GM12878 (cell line): Measurements from ENCODE around the gene ZNF804B. TPM values are rescaled to one million over a fixed set of nuclear protein-coding genes. Genes with fewer than 3 reads are reported as not detected.

ENCODE experiments used
- ATAC-seq: fragments of 200-7000 bp; cut with Tn5 transposase; 3 replicates; pipeline ENCODE4 v1.9.1; 2020; ENCODE audit warnings: mild to moderate bottlenecking, moderate library complexity
- BruUV-seq: library from RNA; stranded (reverse); fragments of 400-500 nt; replicated peaks from 2 replicates; lab custom pipeline; 2021; lab: Mats Ljungman, UMichigan
- CTCF ChIA-PET: fragments of 300-600 bp; sonication (Branson Sonifier 250); formaldehyde crosslinking; extraction: SDS; loops from one replicate; lab custom pipeline; 2021; ENCODE audit warnings: inconsistent platforms; lab: Yijun Ruan, JAX
- POLR2A ChIA-PET: fragments of 350-600 bp; formaldehyde crosslinking; extraction: SDS; loops from one replicate; lab custom pipeline; 2021; ENCODE audit warnings: inconsistent platforms; lab: Charles Lee
- RAD21 ChIA-PET: fragments of 300-600 bp; sonication (Branson Sonifier 250); formaldehyde crosslinking; loops from one replicate; lab custom pipeline; 2023; ENCODE audit warnings: antibody characterized with exemption; ENCODE audit not compliant: unreplicated experiment; lab: Charles Lee
- SMC1A ChIA-PET: fragments of 300-600 bp; sonication (Branson Sonifier 250); formaldehyde crosslinking; loops from one replicate; lab custom pipeline; 2023; ENCODE audit not compliant: unreplicated experiment, uncharacterized antibody; lab: Charles Lee
- DNase-seq: peaks from one replicate; pipeline ENCODE4 v3.0.0-alpha.2; 2011; ENCODE audit warnings: low read depth, low spot score
- FAIRE-seq: peaks from 3 replicates; lab custom pipeline; 2011; peaks lifted over from hg19 to GRCh38; lab: Jason Lieb, UNC
- H2AFZ ChIP-seq: 2 replicates; pipeline ENCODE4 v1.6.0; 2011; ENCODE audit warnings: low read depth, low read length, control low read depth; ENCODE audit not compliant: control insufficient read depth
- H3K27ac ChIP-seq: 2 replicates; pipeline ENCODE4 v1.5.1; 2011; ENCODE audit warnings: control low read depth; ENCODE audit not compliant: control insufficient read depth, insufficient read depth
- H3K27me3 ChIP-seq, 2 experiments: replicated peaks in 1 of 2; 2 replicates each; pipeline versions ENCODE4 v1.6.0 to v1.6.1; 2011; ENCODE audit warnings: low read length in 1 of 2; ENCODE audit not compliant: control insufficient read depth in 2 of 2, insufficient read depth in 2 of 2
- H3K36me3 ChIP-seq, 2 experiments: 2 replicates each; pipeline ENCODE4 v1.5.1; 2011; ENCODE audit warnings: low read length in 1 of 2; ENCODE audit not compliant: control insufficient read depth in 2 of 2, insufficient read depth in 2 of 2
- H3K4me1 ChIP-seq: 2 replicates; pipeline ENCODE4 v1.6.1; 2011; ENCODE audit warnings: mild to moderate bottlenecking, low read length, moderate library complexity, mixed read lengths; ENCODE audit not compliant: control insufficient read depth, insufficient read depth
- H3K4me2 ChIP-seq: 2 replicates; pipeline ENCODE4 v1.6.0; 2011; ENCODE audit warnings: control low read depth; ENCODE audit not compliant: control insufficient read depth, insufficient read depth
- H3K4me3 ChIP-seq: fragments of 200-600 bp; sonication (generic); 2 replicates; pipeline ENCODE4 v1.5.1; 2016
- H3K79me2 ChIP-seq: 2 replicates; pipeline ENCODE4 v1.6.0; 2011; ENCODE audit warnings: low read length; ENCODE audit not compliant: control insufficient read depth, insufficient read depth
- H3K9ac ChIP-seq: 2 replicates; pipeline ENCODE4 v1.8.0; 2011; ENCODE audit warnings: low read length, control low read depth, mixed read lengths; ENCODE audit not compliant: control insufficient read depth, insufficient read depth
- H3K9me3 ChIP-seq: replicated peaks from 3 replicates; pipeline ENCODE4 v1.5.1; 2011; ENCODE audit warnings: mild to moderate bottlenecking, low read length; ENCODE audit not compliant: control insufficient read depth, insufficient read depth
- H4K20me1 ChIP-seq: 2 replicates; pipeline ENCODE4 v1.6.0; 2011; ENCODE audit not compliant: control insufficient read depth, insufficient read depth
- ATF7 ChIP-seq: fragments of 450-650 bp; IDR thresholded peaks from 2 replicates; pipeline ENCODE4 v1.6.1; 2016; ENCODE audit warnings: low read depth, mild to moderate bottlenecking
- FOXM1 ChIP-seq: IDR thresholded peaks from 2 replicates; pipeline ENCODE4 v1.6.1; 2012; ENCODE audit warnings: low read depth, mild to moderate bottlenecking, inconsistent platforms, low read length, moderate library complexity
- JUNB ChIP-seq: IDR thresholded peaks from 2 replicates; pipeline ENCODE4 v1.6.1; 2016; ENCODE audit warnings: antibody characterized with exemption, mild to moderate bottlenecking
- NBN ChIP-seq: fragments of 450-650 bp; IDR thresholded peaks from 2 replicates; pipeline ENCODE4 v1.6.1; 2016
- RELB ChIP-seq: fragments of 450-650 bp; IDR thresholded peaks from 2 replicates; pipeline ENCODE4 v1.6.1; 2017; ENCODE audit warnings: low read depth, mild to moderate bottlenecking, moderate library complexity
- SUPT20H ChIP-seq: IDR thresholded peaks from 2 replicates; pipeline ENCODE4 v1.6.1; 2011; ENCODE audit warnings: low read depth, mild to moderate bottlenecking, low read length, moderate library complexity, borderline replicate concordance; ENCODE audit not compliant: control insufficient read depth
- WRNIP1 ChIP-seq: IDR thresholded peaks from 2 replicates; pipeline ENCODE4 v1.6.1; 2011; ENCODE audit warnings: low read depth, low read length, improper control_type of control experiment, borderline replicate concordance
- YY1 ChIP-seq: IDR thresholded peaks from 2 replicates; pipeline ENCODE4 v1.6.1; 2011; ENCODE audit warnings: low read depth, mild to moderate bottlenecking, low read length
- ZNF207 ChIP-seq: fragments of 450-650 bp; IDR thresholded peaks from 2 replicates; pipeline ENCODE4 v1.6.1; 2014; ENCODE audit warnings: antibody characterized with exemption, mild to moderate bottlenecking, borderline replicate concordance
- ZNF622 ChIP-seq: fragments of 450-650 bp; IDR thresholded peaks from 2 replicates; pipeline ENCODE4 v1.6.1; 2017; ENCODE audit warnings: mild to moderate bottlenecking, inconsistent platforms
- WGBS: methylation state at CpG from one replicate; pipeline ENCODE4 v1.1.6; 2016; ENCODE audit warnings: low lambda C conversion rate; ENCODE audit not compliant: insufficient replicate concordance, insufficient coverage; ENCODE audit errors: missing lambda C conversion rate; 5-methylcytosine and 5-hydroxymethylcytosine counted together
- in situ Hi-C: fragments of 300-500 bp; cut with MboI; formaldehyde crosslinking; loops from 9 replicates; pipeline ENCODE4 v1.14.3; 2018; ENCODE audit warnings: mixed read lengths
- intact Hi-C: fragments of 100-400 bp; cut with micrococcal nuclease; formaldehyde crosslinking; loops from one replicate; pipeline ENCODE4 v1.14.2; 2022; ENCODE audit not compliant: unreplicated experiment
- polyA plus RNA-seq, 11 experiments: library from polyadenylated mRNA; depleted of rRNA in 4 of 11; unstranded in 6 of 11; stranded (reverse) in 5 of 11; fragments of >200 nt; fragmentation: Nextera tagmentation in 4 of 11; fragmentation: Illumina TruSeq in 1 of 11; extraction: Ambion mirVana in 4 of 11; extraction: Trizol in 1 of 11; gene quantifications; 1 replicate in 1 of 11; 2 replicates in 10 of 11; pipeline versions ENCODE4 v1.2.1 to v1.2.3, GENCODE V29; 2011 to 2016; ENCODE audit warnings: inconsistent platforms in 2 of 11, missing spikeins in 2 of 11, low read depth in 1 of 11
- total RNA-seq, 4 experiments: library from RNA; depleted of rRNA in 3 of 4; stranded (reverse); fragments of >200 nt in 3 of 4; fragmentation: Illumina TruSeq in 1 of 4; extraction: Trizol in 1 of 4; gene quantifications; 2 replicates each; pipeline versions ENCODE4 v1.2.1 to v1.2.3, GENCODE V29; 2013 to 2021

Gene ZNF804B
- total and polyA plus RNA-seq, 10 of the 15 experiments (the other 5 are each of a cell fraction or from before 2014, with no cell fraction given) = not detected

GRCh38 chr7:88735920-88736319 lies 23.6 kb upstream of the ZNF804B start:
- Histone ChIP-seq H3K27ac (no peak overlapping the region), H3K36me3 (no peaks in the 10 kb centered on the region), H4K20me1 (no peaks in the 10 kb centered on the region), H3K79me2 (no peaks in the 10 kb centered on the region), H3K9ac (no peak overlapping the region), H3K4me3 (no peak overlapping the region), H3K27me3 (no peaks in the 10 kb centered on the region), H3K4me2 (no peak overlapping the region), H3K4me1 (no peaks in the 10 kb centered on the region), H2AFZ (no peak overlapping the region), H3K9me3 (no peaks in the 10 kb centered on the region)
- TF ChIP-seq ATF7 (peak; percentile 78), ZNF207 (no peak)
- ChIA-PET POLR2A (no interaction called here), CTCF (interaction anchor here (0.6 kb wide), 1 partner anchor 1126 kb away, joined by 3 read pairs; no protein-coding TSS in a partner anchor), RAD21 (no interaction called here), SMC1A (no interaction called here)
- 3% methylated on average over 2 of the region's 2 CpGs for WGBS
- in situ Hi-C loops = no loop called here
- BruUV-seq = no TSS peak
- intact Hi-C loops = no loop called here
- ATAC-seq (no peak), DNase-seq (no peak), FAIRE-seq (no peak)

GRCh38 chr7:88737632-88738031 lies 21.9 kb upstream of the ZNF804B start:
- H3K4me2 ChIP-seq = no peak overlapping the region
- H3K9me3 ChIP-seq = no peaks in the 10 kb centered on the region
- H4K20me1 ChIP-seq = no peaks in the 10 kb centered on the region
- no peaks in the 10 kb centered on the region for H3K79me2 ChIP-seq
- ATAC-seq (no peak), FAIRE-seq (no peak), DNase-seq (no peak)
- intact Hi-C loops (no loop called here), in situ Hi-C loops (no loop called here)
- no peaks in the 10 kb centered on the region for H3K27me3 ChIP-seq
- RAD21 ChIA-PET = no interaction called here
- no TSS peak for BruUV-seq
- H3K4me1 ChIP-seq = no peaks in the 10 kb centered on the region
- H3K9ac ChIP-seq = no peak overlapping the region
- H2AFZ ChIP-seq = no peak overlapping the region
- TF ChIP-seq JUNB = no peak
- no peak for TF ChIP-seq NBN
- TF ChIP-seq ZNF622 = no peak
- TF ChIP-seq SUPT20H = no peak
- no peak for TF ChIP-seq YY1
- no peak for TF ChIP-seq WRNIP1
- TF ChIP-seq RELB = no peak
- TF ChIP-seq FOXM1 = no peak
- SMC1A ChIA-PET = no interaction called here
- H3K4me3 ChIP-seq = no peak overlapping the region
- CTCF ChIA-PET = no interaction called here
- no peak overlapping the region for H3K27ac ChIP-seq
- no peaks in the 10 kb centered on the region for H3K36me3 ChIP-seq
- POLR2A ChIA-PET = no interaction called here
